LNCaP clone FGC (cell line): ENCODE results near the gene MPP1.
A peak's percentile ranks its signal among the peaks of the same experiment; 100 is the strongest.

ENCODE experiments used
- DNase-seq: peaks from one replicate; pipeline ENCODE4 v3.0.0-alpha.2; 2011; ENCODE audit warnings: low read depth
- H3K4me3 ChIP-seq: 2 replicates; pipeline ENCODE4 v1.5.1; 2011; ENCODE audit warnings: mild to moderate bottlenecking, low read depth, low read length, control low read depth
- TF ChIP-seq, protein P1 (sequence below): IDR thresholded peaks from 2 replicates; pipeline ENCODE4 v1.5.1; 2012; ENCODE audit warnings: mild to moderate bottlenecking; ENCODE audit not compliant: control insufficient read depth, insufficient read depth; ENCODE audit errors: extremely low read depth

The MPP1 gene

DNA sequence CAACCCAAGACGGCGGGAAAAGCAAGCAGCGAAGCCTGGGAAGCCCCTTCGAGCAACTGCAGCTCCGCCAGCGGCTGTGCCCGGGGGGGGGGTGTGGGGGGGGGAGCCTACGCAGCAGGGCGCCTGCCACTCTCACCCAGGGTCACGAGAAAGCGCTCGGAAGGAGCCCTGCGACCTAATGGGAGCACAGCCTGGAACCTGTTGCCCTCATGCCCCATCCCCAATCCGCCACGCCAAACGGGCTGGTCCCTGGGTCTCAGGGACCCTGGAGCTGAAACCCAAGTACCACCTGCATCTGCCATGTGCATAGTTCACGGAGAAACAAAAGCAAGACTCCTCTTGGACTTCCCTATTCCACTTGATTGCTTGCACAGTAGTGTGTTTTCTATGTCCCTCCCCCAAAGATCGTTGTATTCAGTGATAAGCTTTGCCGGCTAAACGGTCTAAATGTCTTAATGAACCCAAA is 54.0 kb downstream of the MPP1 start:
- TF ChIP-seq, protein P1, sequence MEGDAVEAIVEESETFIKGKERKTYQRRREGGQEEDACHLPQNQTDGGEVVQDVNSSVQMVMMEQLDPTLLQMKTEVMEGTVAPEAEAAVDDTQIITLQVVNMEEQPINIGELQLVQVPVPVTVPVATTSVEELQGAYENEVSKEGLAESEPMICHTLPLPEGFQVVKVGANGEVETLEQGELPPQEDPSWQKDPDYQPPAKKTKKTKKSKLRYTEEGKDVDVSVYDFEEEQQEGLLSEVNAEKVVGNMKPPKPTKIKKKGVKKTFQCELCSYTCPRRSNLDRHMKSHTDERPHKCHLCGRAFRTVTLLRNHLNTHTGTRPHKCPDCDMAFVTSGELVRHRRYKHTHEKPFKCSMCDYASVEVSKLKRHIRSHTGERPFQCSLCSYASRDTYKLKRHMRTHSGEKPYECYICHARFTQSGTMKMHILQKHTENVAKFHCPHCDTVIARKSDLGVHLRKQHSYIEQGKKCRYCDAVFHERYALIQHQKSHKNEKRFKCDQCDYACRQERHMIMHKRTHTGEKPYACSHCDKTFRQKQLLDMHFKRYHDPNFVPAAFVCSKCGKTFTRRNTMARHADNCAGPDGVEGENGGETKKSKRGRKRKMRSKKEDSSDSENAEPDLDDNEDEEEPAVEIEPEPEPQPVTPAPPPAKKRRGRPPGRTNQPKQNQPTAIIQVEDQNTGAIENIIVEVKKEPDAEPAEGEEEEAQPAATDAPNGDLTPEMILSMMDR, result no peak
- no peak overlapping the region for H3K4me3 ChIP-seq
- no peak for DNase-seq

DNA sequence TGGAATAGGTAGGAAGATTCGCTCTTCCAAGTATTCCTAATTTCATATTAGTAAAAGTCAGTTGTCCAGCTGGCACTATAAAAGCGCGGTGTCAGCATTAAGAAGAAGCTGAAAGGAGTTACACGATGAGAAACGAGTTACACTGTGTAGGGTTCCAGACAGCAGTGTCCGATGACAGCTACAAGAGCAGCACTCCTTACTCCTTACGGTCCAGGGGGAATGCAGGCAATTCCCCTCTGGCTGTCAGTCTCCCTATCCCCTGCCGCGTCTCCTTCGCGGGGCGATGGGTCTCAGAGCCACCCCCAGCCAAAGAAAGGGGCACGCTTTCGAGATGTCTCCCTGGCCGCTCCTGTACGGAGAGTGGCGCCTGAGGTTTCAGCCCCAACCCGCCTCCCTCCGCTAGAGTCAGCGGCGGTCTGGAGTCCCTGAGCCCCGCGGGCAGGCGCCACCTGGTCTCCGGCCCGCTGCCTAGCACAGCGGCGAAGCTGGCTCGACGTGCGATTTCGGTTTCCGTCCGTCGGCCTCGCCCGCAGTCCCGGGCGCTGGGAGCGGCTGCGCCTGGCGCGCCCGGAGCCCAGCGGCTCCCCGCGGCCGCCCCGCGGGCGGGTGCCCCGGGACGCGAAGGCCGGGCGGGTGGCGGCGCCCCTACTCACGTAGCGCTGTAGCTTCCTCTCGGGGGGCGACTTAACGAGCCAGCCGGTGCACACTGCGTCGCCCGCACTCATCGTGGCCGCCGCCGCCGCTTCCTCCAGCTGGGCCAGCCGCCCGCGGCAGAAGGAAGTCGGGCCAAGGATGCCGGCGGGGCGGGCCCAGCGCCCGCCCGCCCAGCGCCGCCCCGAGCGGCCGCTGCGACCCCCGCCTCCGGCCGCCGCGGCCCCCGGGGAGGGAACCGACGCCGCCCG is 54.7 kb downstream of the MPP1 start, which contains the start of gene GAB3:
GAB3 (minus strand) TSS at position 777 of the 902 bp plus-strand sequence; CDS start at position 725, 52 bp downstream.
- no peak within 1 kb of the TSS for H3K4me3 ChIP-seq
- TF ChIP-seq, protein P1, result no peak
- no peak for DNase-seq

DNA sequence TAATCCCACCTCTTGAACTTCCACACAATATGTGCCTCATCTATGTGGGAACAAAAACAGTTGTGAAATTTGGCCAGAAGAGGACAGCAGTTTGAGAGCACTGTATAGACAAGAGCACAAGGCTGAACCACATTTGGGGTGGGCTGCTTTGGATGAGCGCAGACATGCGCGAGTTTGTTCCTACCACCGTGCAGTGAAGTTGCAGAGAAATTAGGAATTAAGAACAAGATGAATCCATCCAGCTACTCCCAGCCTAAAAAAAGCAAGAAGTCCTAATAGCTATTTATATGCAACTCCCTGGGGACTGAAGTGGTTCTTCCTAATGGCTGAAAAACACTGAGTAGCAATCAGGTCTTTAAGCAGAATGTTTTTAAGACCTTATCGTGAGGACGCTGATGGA is 55.4 kb downstream of the MPP1 start:
- TF ChIP-seq, protein P1, result no peak
- no peak for DNase-seq
- H3K4me3 ChIP-seq, result no peak overlapping the region

DNA sequence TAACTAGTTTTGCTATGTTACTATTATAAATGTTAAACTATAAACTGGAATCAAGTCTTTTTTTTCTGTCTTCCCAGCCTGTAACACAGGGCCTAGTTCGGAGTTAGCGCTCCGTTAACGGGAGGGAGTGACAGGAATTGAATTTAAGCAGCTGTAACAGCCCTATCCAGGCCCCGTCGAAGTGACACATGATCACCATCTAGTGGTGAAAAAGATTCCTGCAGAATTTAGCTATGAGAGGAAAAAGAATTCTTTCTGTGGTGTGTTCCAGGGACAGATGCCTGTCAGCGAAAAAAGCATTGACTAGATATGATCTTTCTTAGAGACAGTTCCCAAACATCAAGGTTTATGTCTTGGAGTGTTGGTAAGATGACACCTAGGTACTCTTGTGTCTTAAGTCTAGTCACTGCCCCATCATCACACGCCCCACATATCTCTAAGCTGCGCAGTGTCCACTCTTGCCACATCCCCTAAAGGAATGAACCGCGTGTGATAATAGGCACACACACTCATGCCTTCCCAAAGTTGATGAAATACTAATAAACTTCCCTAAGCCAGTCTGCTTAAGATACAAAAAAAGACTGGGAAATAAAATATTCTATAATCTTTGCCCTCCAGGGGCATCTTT is 56.5 kb downstream of the MPP1 start:
- DNase-seq, result no peak

DNA sequence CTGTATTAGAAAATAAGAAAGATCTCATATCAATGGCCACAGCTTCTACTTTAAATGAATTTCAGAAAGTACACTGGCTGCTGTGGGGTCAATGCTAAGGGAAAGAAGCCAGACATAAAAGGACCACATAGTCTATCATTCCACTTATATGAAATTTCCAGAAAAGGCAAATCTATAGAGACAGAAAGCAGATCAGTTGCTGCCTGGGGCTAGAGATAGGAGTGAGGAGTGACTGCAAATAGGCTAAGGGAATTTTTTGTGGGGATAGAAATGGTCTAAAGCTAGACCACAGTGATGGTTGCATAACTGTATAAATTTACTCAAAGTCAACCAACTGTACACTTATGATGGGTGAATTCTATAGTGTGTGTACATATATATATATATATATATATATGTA is 62.7 kb downstream of the MPP1 start:
- no peak overlapping the region for H3K4me3 ChIP-seq
- TF ChIP-seq, protein P1, result no peak
- DNase-seq, result no peak

More for the DNA sequence above, 56.5 kb downstream of the MPP1 start:
- TF ChIP-seq, protein P1, result peak; percentile 53
- no peak overlapping the region for H3K4me3 ChIP-seq

DNA sequence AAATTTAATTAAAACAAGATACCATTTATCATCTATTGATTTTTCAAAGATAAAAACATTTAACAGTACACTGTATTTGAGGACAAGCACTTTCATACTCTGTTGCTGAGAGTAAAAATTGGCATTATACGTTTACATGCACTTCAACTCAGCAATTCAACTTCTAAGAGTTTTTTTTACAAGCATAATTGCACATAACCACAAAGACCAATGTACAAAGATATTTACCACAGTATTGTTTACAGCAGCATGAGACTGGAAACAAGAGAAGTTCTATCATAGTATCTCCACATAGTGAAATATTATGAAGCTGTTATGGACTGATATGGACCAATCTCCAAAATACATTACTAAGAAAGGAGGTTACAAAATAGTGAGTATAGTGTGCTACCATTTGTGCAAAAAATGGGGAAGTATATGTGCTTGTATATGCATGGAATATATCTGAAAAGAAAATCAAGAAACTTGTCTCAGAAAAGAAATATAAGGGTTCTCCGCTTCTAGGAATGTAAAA is 65.3 kb downstream of the MPP1 start:
- H3K4me3 ChIP-seq, result no peak overlapping the region
- TF ChIP-seq, protein P1, result no peak
- no peak for DNase-seq
